HepG2 (cell line): ENCODE results near the gene ITGA7. TPM values are rescaled to one million over a fixed set of nuclear protein-coding genes. Genes with fewer than 3 reads are reported as not detected.

Experiments used
- ELF1 ChIP-seq: sonication (generic); formaldehyde crosslinking; IDR thresholded peaks from 2 replicates; pipeline ENCODE4 v1.4.0; 2020; ENCODE audit warnings: missing genetic modification reagents
- EP300 ChIP-seq, 3 experiments: sonication (generic) in 1 of 3; formaldehyde crosslinking in 1 of 3; IDR thresholded peaks; 2 replicates each; pipeline versions ENCODE4 v1.5.1 to v1.6.1; 2011 to 2020; ENCODE audit warnings: low read depth in 2 of 3, low read length in 2 of 3, borderline replicate concordance in 1 of 3, improper control_type of control experiment in 1 of 3, mild to moderate bottlenecking in 1 of 3, missing genetic modification reagents in 1 of 3, moderate library complexity in 1 of 3
- FLYWCH1 ChIP-seq: sonication (generic); formaldehyde crosslinking; IDR thresholded peaks from 2 replicates; pipeline ENCODE4 v1.8.1; 2023; ENCODE audit warnings: mild to moderate bottlenecking, missing genetic modification reagents
- HDAC2 ChIP-seq: sonication (generic); formaldehyde crosslinking; IDR thresholded peaks from 2 replicates; pipeline ENCODE4 v1.4.0; 2020; ENCODE audit warnings: missing genetic modification reagents
- NFATC3 ChIP-seq: sonication (generic); formaldehyde crosslinking; IDR thresholded peaks from 2 replicates; pipeline ENCODE4 v1.5.1; 2020; ENCODE audit warnings: mild to moderate bottlenecking, missing genetic modification reagents
- POLR2G ChIP-seq: fragments of 200-400 bp; formaldehyde crosslinking; IDR thresholded peaks from 2 replicates; pipeline ENCODE4 v1.6.1; 2018; ENCODE audit warnings: mild to moderate bottlenecking, low read depth, low read length, moderate library complexity
- RXRB ChIP-seq: IDR thresholded peaks from 2 replicates; pipeline ENCODE4 v1.6.1; 2016; ENCODE audit warnings: borderline replicate concordance, missing genetic modification reagents, missing compliant biosample characterization
- SMARCC2 ChIP-seq: fragments of 450-650 bp; IDR thresholded peaks from 2 replicates; pipeline ENCODE4 v1.6.1; 2017; ENCODE audit warnings: antibody characterized with exemption, mild to moderate bottlenecking
- SRF ChIP-seq: IDR thresholded peaks from 2 replicates; pipeline ENCODE4 v1.6.1; 2011; ENCODE audit warnings: mild to moderate bottlenecking, low read depth, low read length, moderate library complexity
- TRIM24 ChIP-seq: sonication (generic); formaldehyde crosslinking; IDR thresholded peaks from 2 replicates; pipeline ENCODE4 v1.8.0; 2022; ENCODE audit warnings: mild to moderate bottlenecking, missing genetic modification reagents
- ZBTB21 ChIP-seq: sonication (generic); formaldehyde crosslinking; IDR thresholded peaks from 2 replicates; pipeline ENCODE4 v1.4.0; 2020; ENCODE audit warnings: missing genetic modification reagents
- ZMYM2 ChIP-seq: sonication (generic); formaldehyde crosslinking; IDR thresholded peaks from 2 replicates; pipeline ENCODE4 v1.8.0; 2022; ENCODE audit warnings: mild to moderate bottlenecking, missing genetic modification reagents
- ZNF12 ChIP-seq: sonication (generic); formaldehyde crosslinking; IDR thresholded peaks from 2 replicates; pipeline ENCODE4 v1.5.0; 2020; ENCODE audit warnings: missing genetic modification reagents
- ZNF343 ChIP-seq: sonication (generic); formaldehyde crosslinking; IDR thresholded peaks from 2 replicates; pipeline ENCODE4 v1.4.0; 2020; ENCODE audit warnings: mild to moderate bottlenecking, missing genetic modification reagents
- ZNF605 ChIP-seq: sonication (generic); formaldehyde crosslinking; IDR thresholded peaks from 2 replicates; pipeline ENCODE4 v1.8.0; 2022; ENCODE audit warnings: mild to moderate bottlenecking, missing genetic modification reagents
- ZNF713 ChIP-seq: sonication (generic); formaldehyde crosslinking; IDR thresholded peaks from 2 replicates; pipeline ENCODE4 v1.4.0; 2020; ENCODE audit warnings: mild to moderate bottlenecking, missing genetic modification reagents
- polyA plus RNA-seq, 8 experiments: library from polyadenylated mRNA; depleted of rRNA in 3 of 8; stranded (reverse) in 7 of 8; unstranded in 1 of 8; fragments of >200 nt; fragmentation: Illumina TruSeq in 4 of 8; extraction: Trizol in 4 of 8; gene quantifications; 2 replicates each; pipeline versions ENCODE4 v1.2.1 to v1.2.3, GENCODE V29; 2011 to 2016; ENCODE audit warnings: low read depth in 4 of 8, missing spikeins in 1 of 8, mixed read lengths in 1 of 8; ENCODE audit not compliant: insufficient read depth in 1 of 8
- total RNA-seq, 5 experiments: library from RNA; depleted of rRNA; stranded (reverse); fragments of >200 nt; fragmentation: Illumina TruSeq; extraction: Trizol; gene quantifications; 2 replicates each; pipeline ENCODE4 v1.2.3, GENCODE V29; 2016; ENCODE audit warnings: low read depth in 1 of 5
- TF ChIP-seq, protein P1 (sequence below): IDR thresholded peaks from 2 replicates; pipeline ENCODE4 v1.6.1; 2016; ENCODE audit warnings: low read depth, missing genetic modification reagents, missing compliant biosample characterization
- TF ChIP-seq, protein P2 (sequence below): IDR thresholded peaks from 2 replicates; pipeline ENCODE4 v1.6.1; 2016; ENCODE audit warnings: missing biosample characterization, missing genetic modification reagents, low read depth
- TF ChIP-seq, protein P3 (sequence below): sonication (generic); formaldehyde crosslinking; IDR thresholded peaks from 2 replicates; pipeline ENCODE4 v1.5.1; 2020; ENCODE audit warnings: mild to moderate bottlenecking, missing genetic modification reagents, moderate library complexity

The ITGA7 gene
- total and polyA plus RNA-seq, 2 of the 13 experiments (the other 11 are each of a cell fraction or from before 2014, with no cell fraction given): 0.65 to 0.75 TPM

DNA sequence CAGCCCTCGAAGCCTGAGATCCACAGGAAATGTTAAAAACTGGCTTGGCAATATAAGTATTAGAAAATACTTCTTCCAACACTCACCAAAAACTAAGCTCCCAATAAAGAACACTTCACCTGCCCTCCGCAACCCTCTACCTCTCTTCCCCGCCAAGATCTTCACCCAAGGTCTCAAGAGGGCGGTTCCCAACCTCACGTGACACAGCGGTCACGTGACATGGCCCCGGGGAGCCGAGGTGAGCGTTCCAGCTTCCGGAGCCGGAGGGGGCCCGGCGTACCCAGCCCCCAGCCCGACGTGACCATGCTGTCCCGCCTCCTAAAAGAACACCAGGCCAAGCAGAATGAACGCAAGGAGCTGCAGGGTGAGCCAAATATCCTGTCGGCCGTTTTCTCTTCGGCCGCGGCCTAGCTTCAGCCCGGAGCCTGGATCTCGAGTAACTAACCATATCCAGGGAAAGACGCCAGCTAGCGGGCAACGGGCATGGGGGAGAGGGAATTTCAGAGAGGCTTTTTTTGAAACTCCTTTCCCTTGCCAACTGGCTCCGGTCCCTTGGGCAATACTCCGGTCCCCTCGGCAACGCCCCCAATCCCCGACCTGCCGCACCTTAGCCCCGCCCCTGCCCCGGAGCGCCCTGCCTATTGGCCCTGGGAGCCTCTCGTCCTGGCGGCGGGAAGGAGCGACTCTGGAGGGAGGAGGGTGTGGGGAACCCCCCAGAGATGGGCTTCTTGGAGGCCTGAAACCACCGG is 8.3 kb upstream of the ITGA7 start, which contains the start of gene BLOC1S1 (continued):
- TF ChIP-seq, protein P1, sequence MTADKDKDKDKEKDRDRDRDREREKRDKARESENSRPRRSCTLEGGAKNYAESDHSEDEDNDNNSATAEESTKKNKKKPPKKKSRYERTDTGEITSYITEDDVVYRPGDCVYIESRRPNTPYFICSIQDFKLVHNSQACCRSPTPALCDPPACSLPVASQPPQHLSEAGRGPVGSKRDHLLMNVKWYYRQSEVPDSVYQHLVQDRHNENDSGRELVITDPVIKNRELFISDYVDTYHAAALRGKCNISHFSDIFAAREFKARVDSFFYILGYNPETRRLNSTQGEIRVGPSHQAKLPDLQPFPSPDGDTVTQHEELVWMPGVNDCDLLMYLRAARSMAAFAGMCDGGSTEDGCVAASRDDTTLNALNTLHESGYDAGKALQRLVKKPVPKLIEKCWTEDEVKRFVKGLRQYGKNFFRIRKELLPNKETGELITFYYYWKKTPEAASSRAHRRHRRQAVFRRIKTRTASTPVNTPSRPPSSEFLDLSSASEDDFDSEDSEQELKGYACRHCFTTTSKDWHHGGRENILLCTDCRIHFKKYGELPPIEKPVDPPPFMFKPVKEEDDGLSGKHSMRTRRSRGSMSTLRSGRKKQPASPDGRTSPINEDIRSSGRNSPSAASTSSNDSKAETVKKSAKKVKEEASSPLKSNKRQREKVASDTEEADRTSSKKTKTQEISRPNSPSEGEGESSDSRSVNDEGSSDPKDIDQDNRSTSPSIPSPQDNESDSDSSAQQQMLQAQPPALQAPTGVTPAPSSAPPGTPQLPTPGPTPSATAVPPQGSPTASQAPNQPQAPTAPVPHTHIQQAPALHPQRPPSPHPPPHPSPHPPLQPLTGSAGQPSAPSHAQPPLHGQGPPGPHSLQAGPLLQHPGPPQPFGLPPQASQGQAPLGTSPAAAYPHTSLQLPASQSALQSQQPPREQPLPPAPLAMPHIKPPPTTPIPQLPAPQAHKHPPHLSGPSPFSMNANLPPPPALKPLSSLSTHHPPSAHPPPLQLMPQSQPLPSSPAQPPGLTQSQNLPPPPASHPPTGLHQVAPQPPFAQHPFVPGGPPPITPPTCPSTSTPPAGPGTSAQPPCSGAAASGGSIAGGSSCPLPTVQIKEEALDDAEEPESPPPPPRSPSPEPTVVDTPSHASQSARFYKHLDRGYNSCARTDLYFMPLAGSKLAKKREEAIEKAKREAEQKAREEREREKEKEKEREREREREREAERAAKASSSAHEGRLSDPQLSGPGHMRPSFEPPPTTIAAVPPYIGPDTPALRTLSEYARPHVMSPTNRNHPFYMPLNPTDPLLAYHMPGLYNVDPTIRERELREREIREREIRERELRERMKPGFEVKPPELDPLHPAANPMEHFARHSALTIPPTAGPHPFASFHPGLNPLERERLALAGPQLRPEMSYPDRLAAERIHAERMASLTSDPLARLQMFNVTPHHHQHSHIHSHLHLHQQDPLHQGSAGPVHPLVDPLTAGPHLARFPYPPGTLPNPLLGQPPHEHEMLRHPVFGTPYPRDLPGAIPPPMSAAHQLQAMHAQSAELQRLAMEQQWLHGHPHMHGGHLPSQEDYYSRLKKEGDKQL (CRISPR knock-in tag): 0 out of 2 replicates have a peak, but pooled peaks have one; percentile 33
- TF ChIP-seq RXRB (CRISPR knock-in tag) (peak; percentile 76; the same call in 1 of the 2 replicates), HDAC2 (peak; percentile 93), SRF (no peak), ELF1 (CRISPR knock-in tag) (peak; percentile 92), TRIM24 (CRISPR knock-in tag) (no peak), SMARCC2 (no peak), EP300 (IDR thresholded peaks at IDR 0.05; ENCODE audit: low read depth in 2 of 2, low read length in 2 of 2) (peak in 1 of 2 experiments; percentile 36; a peak in 1 of 4 replicates), EP300 (CRISPR knock-in tag; IDR thresholded peaks at IDR 0.05; ENCODE audit: borderline replicate concordance) (peak; percentile 75), ZMYM2 (no peak), NFATC3 (CRISPR knock-in tag) (no peak), FLYWCH1 (CRISPR knock-in tag) (no peak), ZNF605 (CRISPR knock-in tag) (peak; percentile 65), ZBTB21 (CRISPR knock-in tag) (0 out of 2 replicates have a peak, but pooled peaks have one; percentile 24), ZNF12 (CRISPR knock-in tag) (no peak), ZNF713 (CRISPR knock-in tag) (no peak), ZNF343 (CRISPR knock-in tag) (peak; percentile 49; the same call in 1 of the 2 replicates), POLR2G (peak; percentile 72)
- TF ChIP-seq, protein P2, sequence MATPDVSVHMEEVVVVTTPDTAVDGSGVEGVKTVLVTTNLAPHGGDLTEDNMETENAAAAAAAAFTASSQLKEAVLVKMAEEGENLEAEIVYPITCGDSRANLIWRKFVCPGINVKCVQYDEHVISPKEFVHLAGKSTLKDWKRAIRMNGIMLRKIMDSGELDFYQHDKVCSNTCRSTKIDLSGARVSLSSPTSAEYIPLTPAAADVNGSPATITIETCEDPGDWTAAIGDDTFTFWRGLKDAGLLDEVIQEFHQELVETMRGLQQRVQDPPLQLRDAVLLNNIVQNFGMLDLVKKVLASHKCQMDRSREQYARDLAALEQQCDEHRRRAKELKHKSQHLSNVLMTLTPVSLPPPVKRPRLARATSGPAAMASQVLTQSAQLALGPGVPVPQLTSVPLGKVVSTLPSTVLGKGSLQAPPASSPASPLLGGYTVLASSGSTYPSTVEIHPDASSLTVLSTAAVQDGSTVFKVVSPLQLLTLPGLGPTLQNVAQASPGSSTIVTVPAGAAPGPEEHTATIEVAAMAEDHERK (CRISPR knock-in tag): 0 out of 2 replicates have a peak, but pooled peaks have one; percentile 30
- TF ChIP-seq, protein P3, sequence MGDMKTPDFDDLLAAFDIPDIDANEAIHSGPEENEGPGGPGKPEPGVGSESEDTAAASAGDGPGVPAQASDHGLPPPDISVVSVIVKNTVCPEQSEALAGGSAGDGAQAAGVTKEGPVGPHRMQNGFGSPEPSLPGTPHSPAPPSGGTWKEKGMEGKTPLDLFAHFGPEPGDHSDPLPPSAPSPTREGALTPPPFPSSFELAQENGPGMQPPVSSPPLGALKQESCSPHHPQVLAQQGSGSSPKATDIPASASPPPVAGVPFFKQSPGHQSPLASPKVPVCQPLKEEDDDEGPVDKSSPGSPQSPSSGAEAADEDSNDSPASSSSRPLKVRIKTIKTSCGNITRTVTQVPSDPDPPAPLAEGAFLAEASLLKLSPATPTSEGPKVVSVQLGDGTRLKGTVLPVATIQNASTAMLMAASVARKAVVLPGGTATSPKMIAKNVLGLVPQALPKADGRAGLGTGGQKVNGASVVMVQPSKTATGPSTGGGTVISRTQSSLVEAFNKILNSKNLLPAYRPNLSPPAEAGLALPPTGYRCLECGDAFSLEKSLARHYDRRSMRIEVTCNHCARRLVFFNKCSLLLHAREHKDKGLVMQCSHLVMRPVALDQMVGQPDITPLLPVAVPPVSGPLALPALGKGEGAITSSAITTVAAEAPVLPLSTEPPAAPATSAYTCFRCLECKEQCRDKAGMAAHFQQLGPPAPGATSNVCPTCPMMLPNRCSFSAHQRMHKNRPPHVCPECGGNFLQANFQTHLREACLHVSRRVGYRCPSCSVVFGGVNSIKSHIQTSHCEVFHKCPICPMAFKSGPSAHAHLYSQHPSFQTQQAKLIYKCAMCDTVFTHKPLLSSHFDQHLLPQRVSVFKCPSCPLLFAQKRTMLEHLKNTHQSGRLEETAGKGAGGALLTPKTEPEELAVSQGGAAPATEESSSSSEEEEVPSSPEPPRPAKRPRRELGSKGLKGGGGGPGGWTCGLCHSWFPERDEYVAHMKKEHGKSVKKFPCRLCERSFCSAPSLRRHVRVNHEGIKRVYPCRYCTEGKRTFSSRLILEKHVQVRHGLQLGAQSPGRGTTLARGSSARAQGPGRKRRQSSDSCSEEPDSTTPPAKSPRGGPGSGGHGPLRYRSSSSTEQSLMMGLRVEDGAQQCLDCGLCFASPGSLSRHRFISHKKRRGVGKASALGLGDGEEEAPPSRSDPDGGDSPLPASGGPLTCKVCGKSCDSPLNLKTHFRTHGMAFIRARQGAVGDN (CRISPR knock-in tag): peak; percentile 93
